CD4-positive, alpha-beta T cell treated with Interleukin-1 beta for 1 hour (primary cell): ENCODE results near the gene PEX11A.
"Not testable (repeated sequence)": the region's sequence is repeated elsewhere in the genome, so short reads cannot be mapped to it uniquely, and the experiment has no call there.

Experiments
- DNase-seq, 2 donors: peaks; one replicate each; pipeline ENCODE4 v3.0.0-alpha.2; 2020 to 2022

The PEX11A gene, protein sequence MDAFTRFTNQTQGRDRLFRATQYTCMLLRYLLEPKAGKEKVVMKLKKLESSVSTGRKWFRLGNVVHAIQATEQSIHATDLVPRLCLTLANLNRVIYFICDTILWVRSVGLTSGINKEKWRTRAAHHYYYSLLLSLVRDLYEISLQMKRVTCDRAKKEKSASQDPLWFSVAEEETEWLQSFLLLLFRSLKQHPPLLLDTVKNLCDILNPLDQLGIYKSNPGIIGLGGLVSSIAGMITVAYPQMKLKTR

DNA sequence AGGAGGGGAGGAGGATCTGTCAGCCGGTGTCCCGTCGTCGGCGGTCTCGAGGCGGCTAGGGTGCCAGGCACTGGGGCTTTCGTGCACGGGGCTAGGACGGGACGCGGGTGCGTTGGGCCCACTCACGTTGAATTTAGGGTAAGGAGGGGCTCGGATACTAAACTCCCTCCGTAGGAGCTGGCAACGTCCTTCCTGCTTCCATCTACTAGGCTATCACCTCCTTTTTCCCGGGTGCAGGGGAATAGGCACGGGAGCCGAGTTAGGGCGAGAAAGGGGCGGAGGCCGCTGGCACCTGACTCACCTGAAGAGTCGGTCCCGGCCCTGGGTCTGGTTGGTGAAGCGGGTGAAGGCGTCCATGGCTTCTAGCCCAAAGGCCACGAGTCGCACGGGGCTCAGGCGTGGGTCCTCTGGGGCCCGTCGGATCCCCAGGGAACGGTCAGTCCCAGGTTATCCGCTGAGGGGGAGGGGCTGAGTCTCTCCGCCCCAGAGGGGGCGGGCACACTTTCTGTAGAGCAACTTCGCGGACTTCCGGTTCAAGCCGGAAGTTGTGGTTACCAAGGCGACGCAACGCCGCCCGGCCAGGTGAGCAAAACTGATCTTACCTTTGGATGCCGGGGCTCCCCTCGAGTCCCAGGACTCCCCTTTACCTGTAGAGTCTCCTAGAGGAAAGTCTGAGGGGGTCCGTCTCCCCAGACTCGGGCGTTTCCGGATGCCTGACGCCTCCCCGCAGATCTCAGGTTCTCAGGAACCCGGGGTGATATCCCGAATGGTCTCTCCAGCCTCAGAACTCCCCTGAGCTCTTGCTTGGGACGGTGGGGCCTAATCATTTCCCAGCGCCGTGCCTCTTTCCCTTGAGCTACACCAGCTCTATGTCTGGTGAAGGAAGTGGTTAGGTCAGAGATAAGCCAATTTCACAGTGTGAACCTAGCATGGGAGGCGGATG is at the start of gene PEX11A, which contains the start of gene WDR93:
PEX11A (minus strand) TSS at position 479 of the 943 bp plus-strand sequence; CDS start at position 357, 122 bp downstream.
WDR93 (plus strand) TSS at position 536 of the 943 bp plus-strand sequence. CDS start 10,936 bp downstream, outside the sequence.
- DNase-seq: peak; percentile 80 to 82

DNA sequence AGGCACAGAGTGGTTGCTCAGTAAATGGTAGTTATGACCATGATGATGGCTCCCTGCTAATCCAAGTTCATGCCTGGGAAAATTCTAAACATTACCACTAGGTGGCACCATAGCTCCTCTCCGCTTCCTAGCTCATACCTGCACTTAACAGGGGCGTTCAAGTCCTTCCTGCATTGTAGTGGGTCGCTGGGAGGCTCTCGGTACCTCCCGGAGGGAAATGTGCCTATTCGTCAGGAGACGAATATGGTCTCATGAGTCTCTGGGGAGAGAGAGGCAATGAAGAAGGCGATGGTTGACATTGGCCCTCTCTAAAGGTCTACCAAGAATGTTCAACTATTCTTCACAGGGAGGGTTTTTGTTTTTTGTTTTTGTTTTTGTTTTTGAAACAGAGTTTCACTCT is 49.6 kb upstream of the PEX11A start:
- DNase-seq: peak; percentile 49 to 76

DNA sequence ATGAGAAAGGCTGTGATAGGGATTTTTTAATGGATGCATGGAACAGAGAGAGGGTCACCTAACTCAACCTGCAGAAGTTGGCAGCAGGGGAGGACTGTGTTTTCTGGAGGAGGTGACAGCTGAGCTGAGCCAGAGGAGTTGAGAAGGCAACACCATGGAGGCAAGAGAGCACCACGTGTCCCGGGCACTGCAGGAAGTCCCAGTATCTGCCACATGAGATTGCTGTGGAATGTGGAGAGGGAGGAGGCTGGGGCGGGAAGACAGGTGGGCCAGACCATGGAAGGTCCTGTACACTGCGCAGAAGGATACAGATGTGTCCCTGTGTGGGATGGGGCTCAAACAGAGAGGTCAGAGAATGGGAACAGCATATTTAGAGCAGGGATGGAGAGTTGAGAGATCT is 45.2 kb upstream of the PEX11A start:
- DNase-seq: no peak

DNA sequence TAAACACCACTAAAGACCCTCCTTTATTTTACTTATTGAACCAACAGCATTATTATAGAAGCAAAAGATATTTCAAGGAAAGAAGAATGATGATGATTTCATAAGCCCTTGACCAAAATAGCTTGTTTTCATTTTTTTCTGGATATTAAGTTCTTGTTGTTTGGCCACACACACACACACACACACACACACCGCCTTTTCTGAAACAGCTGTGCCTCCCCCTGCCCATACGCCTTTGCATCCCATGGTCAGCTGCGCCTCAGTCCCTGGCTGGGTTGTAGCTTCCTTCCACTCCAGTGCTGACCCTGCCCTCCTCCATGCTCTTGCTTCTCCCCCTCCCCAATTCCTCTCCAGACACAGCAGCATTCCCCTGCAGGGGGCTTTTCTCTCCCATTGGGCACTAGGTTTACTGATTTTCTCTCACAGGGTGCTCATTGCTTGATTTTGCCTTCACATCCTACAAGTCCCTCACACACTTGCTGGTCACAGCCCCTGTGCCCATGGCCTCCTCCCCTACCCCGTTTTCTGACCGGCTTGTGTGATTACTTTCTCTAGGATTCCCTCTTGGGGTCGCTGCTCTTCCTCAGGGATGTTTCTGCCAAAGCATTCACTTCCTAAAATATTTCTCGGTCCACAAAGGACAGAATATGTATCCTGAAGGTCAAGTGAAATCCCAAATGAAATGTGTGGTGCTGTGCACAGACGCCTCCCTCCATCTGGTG is 42.1 kb upstream of the PEX11A start:
- DNase-seq: no peak

DNA sequence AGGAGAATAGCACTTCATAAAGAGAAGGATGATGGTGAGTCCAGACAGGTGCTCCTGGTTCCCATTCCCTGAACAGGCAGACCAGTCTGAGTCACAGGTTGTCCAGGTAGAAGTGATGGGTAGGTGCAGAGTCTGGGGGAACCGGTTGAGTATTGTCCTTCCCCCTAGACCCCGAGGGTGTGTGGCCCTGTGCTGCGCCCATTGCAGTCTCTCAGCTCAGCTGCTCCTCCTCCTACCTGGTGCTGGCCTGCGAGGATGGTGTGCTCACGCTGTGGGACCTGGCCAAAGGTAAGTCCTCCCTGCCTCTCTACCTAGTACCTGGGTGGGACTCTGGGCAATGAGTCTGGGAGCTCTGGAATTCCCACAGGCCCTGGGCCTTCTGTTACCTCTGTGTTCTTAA is 40.7 kb upstream of the PEX11A start:
- no peak for DNase-seq

DNA sequence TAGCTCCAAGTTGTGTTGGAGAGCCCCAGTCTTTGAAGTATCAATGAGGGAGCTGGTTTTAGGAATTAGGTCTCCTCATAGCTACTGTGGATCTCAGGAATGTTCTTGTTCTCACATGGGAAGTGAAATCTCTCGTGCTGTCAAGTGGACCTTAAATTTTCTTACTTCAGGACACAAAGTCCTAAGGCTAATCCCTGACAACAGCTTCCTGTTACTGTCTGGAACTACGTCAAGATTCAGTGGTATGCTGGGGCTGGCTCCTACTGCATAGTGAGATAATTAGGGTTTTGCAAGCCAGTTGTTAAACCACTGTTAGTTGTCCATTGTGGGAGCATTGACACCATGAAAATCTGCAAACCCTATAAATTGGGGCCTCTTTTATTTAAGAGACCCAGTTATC is 37.7 kb upstream of the PEX11A start:
- DNase-seq: no peak

DNA sequence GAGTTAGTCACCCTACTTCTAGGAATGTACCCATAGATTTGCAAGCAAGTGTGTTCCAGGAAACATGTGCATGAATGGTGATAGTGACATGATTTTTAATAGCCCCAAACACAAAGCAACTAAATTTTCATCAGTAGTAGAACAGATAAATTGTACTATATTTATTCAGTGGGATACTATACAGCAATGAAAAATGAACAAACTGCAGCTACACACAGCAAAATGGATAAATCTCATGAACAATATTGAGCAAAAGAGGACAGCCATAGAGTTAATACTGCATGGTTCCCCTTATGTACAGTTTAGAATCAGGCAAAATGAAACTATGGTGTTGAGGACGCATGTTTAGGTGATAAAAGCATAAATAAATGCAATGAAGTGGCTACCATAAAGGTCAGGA is 34.5 kb upstream of the PEX11A start:
- DNase-seq: no peak

DNA sequence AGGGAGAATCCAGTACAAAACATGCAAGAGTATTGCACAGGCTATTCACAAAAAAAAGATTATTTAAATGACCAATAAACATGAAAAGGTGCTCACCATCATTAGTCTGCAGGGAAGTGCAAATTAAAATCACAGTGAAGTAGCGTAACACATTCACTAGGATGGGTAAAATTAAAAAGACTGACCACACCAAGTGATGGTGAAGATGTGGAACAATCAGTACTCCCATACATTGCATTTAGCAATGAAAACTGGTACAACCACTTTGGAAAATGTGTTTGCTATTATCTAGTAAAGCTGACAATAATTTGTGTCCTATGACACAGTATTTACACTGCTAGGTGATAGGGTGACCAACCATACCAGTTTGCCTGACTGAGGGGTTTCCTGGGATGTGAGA is 34.1 kb upstream of the PEX11A start:
- DNase-seq: no peak

DNA sequence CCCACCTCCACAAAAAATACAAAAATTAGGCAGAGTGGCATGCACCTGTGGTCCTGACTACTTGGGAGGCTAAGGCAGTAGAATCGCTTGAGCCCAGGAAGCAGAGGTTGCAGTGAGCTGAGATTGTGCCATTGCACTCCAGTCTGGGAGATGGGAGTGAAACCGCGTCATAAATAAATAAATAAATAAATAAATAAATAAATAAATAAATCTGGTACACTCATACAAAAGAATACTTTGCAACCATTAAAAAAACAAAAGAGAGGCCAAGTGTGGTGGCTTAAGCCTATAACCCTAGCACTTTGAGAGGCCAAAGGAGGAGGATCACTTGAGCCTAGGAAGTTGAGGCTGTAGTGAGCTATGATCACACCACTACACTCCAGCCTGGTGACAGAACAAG is 32.5 kb upstream of the PEX11A start:
- DNase-seq: no peak

DNA sequence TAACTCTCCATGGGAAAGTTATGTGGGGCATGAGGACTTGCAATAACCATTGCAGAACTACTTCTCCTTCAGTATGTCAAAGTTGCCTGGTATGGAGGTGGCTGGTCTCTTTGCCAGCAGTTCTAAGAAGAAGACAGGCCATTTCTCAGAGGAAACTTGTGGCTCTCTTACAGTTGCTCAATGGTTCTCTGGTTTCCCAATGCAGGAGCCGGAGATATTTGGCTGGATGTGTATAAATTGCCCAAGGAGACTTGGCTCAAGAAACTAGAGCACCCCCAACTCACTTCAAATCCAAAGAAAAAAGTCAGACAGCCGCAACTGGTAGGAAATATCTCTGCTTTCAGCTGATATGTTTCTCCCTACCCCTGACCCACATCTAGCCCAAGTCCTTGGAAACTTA is 24.2 kb upstream of the PEX11A start:
- no peak for DNase-seq

DNA sequence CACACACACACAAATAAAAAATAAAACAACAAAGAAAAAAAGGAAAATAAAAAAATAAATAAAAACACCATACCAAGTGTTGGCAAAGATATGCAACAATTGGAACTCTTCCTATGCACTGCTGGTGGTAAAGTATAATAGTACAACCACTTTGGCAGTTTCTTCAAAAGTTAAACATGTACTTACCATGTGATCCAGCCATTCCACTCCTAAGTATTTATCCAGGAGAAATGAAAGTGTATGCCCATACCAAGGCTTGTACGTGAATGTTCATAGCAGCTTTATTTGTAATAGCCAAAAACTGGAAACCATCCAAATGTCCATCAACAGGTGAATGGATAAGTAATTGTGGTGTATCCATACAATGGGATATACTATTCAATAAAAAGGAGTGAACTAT is 17.0 kb upstream of the PEX11A start:
- no peak for DNase-seq

DNA sequence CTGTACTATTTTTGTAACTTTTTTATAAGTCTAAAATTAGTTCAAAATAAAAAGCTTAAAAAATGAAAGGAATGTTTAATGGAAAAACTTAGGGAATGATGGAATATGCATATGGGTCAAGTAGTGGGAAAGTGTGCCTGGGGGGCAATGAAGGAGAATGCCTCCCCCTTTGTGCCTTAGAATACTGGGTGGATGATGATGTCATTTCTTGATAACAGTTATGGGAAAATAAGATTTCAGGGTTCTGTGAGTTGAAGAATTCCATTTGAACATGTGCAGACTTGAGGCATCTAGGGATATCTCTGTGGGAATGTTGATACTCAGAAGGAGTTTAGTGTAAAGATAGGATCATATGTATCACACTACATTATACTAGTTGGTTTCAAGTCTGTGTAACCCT is 13.9 kb upstream of the PEX11A start:
- DNase-seq: no peak

DNA sequence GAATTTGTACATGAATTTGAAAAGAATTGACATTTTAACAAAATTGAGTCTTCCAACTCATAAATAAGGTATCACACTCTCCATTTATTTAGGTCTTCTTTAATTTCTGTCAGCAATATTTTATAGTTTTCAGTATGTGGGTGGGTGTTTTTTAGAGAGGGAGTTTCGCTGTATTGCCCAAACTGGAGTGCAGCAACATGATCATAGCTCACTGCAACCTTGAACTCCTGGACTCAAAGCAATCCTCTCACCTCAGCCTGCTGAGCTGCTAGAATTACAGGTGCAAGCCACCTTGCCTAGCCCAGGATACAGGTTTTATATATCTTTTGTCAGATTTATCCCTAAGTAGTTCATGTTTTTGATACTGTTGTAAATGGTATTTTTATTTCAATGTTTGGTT is 4.6 kb upstream of the PEX11A start:
- no peak for DNase-seq

DNA sequence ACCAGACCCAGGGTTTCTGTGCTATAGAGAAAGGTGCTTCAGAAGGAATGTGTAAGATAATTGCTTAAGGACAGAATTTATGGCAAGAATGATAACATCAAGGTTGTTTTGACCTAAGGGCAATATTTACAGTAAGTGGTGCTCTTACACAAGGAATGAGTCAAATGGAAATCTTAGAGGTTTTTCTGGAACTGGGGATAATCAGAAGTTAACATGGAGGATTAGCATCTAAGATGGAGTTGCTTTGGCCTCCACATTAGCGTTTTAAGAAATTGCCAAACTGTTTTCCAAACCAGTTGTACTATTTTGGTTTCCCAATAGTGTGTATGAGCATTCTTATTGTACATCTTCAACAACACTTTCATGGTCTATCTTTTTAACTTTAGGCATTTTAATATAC is 3.1 kb upstream of the PEX11A start:
- no peak for DNase-seq

DNA sequence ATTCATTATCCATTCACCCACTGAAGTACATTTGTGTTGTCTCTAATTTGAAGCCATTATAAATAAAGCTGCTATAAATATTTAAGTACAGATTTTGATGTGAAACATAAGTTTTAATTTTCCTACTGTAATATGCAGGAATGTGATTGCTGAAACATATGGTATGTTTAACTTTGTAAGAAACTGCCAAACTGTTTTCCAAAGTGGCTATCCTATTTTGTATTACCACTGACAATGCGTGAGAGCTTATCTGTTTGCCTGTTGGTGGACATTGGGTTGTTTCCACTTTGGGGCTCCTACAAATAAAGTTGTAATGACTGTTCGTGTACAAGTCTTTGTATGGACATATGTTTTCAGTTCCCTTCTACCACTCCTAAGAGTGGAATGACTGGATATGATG is 2.5 kb upstream of the PEX11A start:
- no peak for DNase-seq

DNA sequence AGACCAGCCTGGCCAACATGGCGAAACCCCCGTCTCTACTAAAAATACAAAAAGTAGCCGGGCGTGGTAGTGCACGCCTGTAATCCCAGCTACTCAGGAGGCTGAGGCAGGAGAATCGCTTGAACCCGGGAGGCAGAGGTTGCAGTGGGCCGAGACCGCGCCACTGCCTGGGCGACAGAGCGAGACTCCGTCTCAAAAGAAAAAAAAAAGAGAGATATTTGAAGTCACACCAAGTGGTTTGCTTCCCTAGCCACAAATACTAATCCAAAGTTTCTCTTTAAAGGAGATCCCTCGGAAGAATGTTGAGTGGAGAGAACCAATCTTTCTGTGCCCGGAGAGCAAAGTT is 651 bp downstream of the PEX11A start:
- not testable (repeated sequence) for DNase-seq

DNA sequence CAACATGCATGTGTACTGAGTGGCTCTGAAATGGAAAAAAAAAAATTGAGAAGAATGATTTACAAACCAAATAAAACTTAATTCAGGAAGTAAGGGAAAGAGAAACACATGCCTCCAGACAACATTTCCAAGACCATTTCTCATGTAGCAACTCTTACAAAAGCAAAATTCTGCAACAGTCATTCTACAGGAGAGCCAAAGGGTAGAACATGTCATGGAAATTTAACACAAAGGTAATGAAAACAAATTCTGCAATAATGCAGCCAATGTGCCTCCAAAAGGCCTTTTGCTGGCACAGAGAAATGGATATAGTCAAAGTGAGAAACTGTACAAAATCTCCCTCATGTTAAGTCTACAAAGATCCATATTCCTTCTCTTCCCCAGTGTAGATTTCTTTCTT is 4.0 kb downstream of the PEX11A start:
- DNase-seq: no peak

DNA sequence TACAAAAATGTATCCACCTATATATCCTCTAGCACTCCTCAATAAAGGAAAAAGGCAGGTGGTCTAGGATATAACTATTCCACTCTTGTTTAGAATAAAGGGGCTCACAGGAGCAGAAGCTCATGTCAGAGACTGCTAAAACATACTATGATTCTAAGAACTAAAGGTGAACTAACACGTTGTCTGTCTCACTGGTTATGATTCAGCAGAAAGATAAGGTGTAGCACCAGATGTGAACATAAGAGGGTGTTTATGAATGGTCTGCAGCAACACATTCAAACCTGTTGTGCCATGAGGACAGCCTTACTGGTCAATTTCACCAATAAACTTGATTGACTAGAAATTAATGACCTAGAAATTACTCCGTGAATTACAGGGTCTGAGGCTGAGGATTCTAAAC is 4.6 kb downstream of the PEX11A start:
- no peak for DNase-seq

DNA sequence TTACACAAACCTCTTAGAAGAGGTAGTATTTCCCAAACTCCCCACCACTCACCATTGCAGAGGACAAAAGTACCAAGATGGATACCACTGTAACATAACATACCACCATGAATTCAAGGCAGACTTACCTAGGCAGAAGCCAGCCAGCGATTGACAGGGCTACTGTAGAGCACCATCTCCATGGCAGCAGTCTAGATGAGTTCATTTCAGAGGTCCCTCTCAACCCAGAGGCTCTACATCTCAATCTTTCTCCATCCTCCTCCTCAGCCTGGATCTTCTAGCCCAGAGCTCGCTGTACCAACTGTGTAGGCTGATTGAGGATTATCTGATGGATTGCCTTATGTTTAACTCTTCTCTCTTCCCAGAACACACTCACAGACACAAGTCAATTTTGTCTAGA is 9.4 kb downstream of the PEX11A start:
- DNase-seq: no peak

DNA sequence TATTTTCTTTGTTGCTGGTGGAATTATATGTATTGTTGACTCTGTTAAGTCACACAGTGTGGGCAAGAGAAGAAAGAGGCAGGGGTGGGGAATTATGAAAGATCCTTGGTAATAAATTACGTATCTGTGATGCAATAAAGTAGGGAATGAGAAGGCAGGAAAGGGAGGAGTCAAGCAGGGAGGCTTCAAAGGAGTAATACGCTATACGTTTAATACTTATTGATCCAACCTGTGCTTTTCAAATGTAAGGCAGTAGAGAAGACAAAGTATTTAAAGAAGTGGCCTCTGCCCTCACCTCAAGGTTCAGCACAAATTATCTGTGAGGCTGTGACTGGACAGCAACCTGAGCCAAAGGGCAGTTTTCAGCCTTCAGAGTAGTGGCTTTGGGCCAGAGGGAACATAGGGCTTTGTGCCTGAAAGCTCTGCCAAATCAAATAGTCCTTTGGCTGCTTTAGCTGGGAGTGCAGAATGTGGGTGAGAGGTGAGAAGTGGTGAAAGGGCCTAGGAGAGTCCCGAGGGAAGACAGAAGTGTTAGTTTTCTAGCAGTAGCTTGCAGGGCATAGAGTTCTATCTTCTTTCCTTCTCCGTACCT is 10.2 kb downstream of the PEX11A start:
- DNase-seq: no peak

DNA sequence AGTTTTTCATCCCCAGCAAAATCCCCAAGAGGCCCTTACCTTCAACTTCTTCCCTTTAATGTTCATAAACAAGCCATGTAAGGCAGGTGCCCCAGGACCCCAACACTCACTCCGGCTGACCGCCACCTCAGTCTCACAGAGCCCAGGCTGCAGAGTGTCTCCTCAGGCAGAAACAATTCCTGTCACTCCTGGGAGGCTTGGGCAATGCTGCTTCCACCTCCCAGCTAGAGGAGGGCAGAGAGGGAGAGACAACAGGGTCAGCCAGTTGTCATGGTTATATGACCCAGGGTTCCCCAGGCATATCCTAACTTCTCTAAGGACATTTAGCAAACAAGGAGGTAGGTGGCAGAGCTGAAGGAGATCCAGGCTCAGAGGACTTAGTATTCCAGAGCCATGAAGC is 11.3 kb downstream of the PEX11A start, which contains the start of gene PLIN1:
PLIN1 (minus strand) TSS at position 156 of the 400 bp plus-strand sequence. CDS start 1,878 bp downstream, outside the sequence.
- no peak for DNase-seq

DNA sequence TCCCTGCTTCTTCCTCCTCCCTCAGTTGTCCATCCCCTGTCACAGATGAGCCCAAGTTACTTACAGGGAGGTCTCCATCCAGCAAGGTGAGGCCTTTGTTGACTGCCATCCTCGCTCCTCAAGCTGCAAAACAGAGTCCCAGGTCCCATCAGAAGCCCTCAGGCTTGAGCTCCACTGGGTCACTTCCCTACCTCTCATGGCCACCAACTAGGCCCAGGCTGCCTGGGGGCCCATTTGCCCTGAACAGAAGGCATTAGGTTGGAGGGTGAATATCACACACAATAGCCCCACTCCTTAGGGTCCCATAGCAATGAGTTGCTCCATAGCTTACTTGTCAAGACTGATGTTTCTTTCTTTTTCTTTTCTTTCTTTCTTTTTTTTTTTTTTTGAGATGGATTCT is 13.2 kb downstream of the PEX11A start:
- no peak for DNase-seq

DNA sequence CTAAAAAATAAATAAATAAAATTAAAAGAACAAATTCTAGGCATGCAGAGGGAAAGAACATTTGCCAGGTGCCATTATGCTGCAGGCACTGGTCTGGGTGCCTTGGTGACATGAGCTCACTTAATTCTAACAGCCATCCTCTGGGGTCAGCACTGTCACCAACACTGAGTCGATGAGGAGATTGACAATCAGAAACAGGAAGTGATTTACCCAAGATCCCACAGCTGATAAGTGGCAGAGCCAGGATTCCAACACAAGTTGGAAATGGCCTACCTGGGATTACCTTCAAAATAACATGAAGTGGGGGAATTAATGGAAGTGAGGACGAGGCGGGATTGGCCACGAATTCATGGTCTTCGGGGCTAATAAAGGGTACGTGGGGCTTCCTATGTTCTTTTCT is 14.9 kb downstream of the PEX11A start:
- no peak for DNase-seq
